ENCODE measurements around the gene TBL1X. TPM values are rescaled to one million over a fixed set of nuclear protein-coding genes. Genes with fewer than 3 reads are reported as not detected.

The TBL1X gene
- polyA plus RNA-seq, 4 donors: 0.89 to 9.6 (median 3.9) TPM

DNA sequence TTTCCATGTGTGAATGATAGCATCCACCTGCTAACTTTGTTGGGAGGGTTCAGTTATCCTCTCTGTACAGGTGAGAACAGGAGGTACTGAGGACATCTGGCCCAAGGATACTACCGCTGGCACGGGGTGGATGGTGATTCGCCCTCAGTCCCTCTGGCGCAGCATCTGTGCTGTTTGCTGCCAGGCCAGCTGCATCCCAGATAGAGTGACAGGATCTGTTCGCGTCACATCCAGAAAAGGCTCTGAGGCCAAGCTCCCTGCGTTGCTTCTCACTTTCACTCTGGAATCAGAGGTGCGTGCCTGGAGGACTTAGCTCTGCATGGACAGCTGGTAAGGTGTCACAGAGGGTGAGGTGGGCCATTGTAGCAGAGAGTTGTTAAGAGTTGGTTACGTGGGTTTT, 95.4 kb downstream of the TBL1X start:
- Histone ChIP-seq H3K27ac (ENCODE audit: low read depth in 1 of 3, low read length in 2 of 3) (no peak overlapping the region), H3K4me3 (ENCODE audit: low read depth in 1 of 3, low read length in 3 of 3) (no peak overlapping the region), H3K36me3 (ENCODE audit: control insufficient read depth in 3 of 3, insufficient read depth in 2 of 3, low read depth in 1 of 3, low read length in 3 of 3) (no peaks in the 10 kb centered on the region), H3K27me3 (ENCODE audit: control insufficient read depth in 3 of 3, insufficient read depth in 3 of 3, low read length in 3 of 3) (no peaks in the 10 kb centered on the region), H3K4me1 (ENCODE audit: control insufficient read depth in 3 of 3, insufficient read depth in 2 of 3, low read depth in 1 of 3, low read length in 2 of 3) (no peaks in the 10 kb centered on the region), H3K9me3 (ENCODE audit: control insufficient read depth in 2 of 2, insufficient read depth in 1 of 2, low read depth in 1 of 2, low read length in 1 of 2) (no peaks in the 10 kb centered on the region)
- WGBS, 3 donors: 89 to 96% (median 95%) methylated on average over 6 to 9 of the region's 9 CpGs
- no peak for DNase-seq
- FAIRE-seq: no peak

DNA sequence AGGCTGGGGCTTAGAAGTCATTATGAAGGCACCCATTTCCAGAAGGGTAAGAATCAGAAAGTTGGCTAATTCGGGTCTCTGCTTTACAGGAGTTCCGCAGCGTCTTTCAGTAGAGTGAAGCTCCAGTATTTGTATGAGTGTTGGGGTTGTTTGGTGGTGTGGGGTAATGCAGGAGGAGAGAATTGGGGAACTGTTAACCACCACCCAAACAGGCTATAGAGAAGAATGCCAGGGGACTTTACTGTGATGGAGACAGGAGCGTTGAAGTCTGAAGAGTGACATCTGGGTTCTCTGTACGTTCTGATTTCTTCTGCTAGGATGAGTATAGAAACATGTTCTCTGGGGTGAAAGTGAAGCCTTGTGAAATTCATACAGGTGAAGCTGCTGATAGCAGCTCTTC, 96.3 kb downstream of the TBL1X start:
- FAIRE-seq: no peak
- H3K9me3 ChIP-seq (ENCODE audit: control insufficient read depth in 2 of 2, insufficient read depth in 1 of 2, low read depth in 1 of 2, low read length in 1 of 2): no peaks in the 10 kb centered on the region
- no peaks in the 10 kb centered on the region for H3K36me3 ChIP-seq (ENCODE audit: control insufficient read depth in 3 of 3, insufficient read depth in 2 of 3, low read depth in 1 of 3, low read length in 3 of 3)
- 89 to 100% (median 97%) methylated on average over 5 of the region's 5 CpGs for WGBS, 3 donors
- H3K4me1 ChIP-seq (ENCODE audit: control insufficient read depth in 3 of 3, insufficient read depth in 2 of 3, low read depth in 1 of 3, low read length in 2 of 3): no peaks in the 10 kb centered on the region
- H3K4me3 ChIP-seq (ENCODE audit: low read depth in 1 of 3, low read length in 3 of 3): no peak overlapping the region
- no peak for DNase-seq
- H3K27ac ChIP-seq (ENCODE audit: low read depth in 1 of 3, low read length in 2 of 3): no peak overlapping the region
- no peaks in the 10 kb centered on the region for H3K27me3 ChIP-seq (ENCODE audit: control insufficient read depth in 3 of 3, insufficient read depth in 3 of 3, low read length in 3 of 3)

DNA sequence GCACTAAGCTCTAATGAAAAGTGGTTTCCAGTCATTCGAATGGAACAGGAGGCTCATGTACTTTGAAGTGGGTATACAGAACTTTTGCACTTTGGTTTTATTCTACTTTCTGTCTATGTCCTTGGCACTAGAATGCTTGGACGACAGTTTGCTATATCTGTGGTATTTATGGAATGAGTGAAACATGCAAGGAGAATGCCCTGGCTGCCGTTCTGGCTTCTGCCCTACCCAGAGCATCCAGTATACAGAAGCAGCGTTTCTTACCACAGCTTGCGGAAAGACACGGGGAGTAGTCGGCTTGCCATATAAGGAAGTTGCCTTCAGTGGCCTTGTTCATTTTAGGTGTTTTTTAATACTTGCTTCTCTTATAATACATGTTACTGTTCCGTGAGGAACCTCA, 98.0 kb downstream of the TBL1X start:
- Histone ChIP-seq H3K9me3 (ENCODE audit: control insufficient read depth in 2 of 2, insufficient read depth in 1 of 2, low read depth in 1 of 2, low read length in 1 of 2) (no peaks in the 10 kb centered on the region), H3K4me3 (ENCODE audit: low read depth in 1 of 3, low read length in 3 of 3) (no peak overlapping the region), H3K27me3 (ENCODE audit: control insufficient read depth in 3 of 3, insufficient read depth in 3 of 3, low read length in 3 of 3) (no peaks in the 10 kb centered on the region), H3K36me3 (ENCODE audit: control insufficient read depth in 3 of 3, insufficient read depth in 2 of 3, low read depth in 1 of 3, low read length in 3 of 3) (no peaks in the 10 kb centered on the region), H3K4me1 (ENCODE audit: control insufficient read depth in 3 of 3, insufficient read depth in 2 of 3, low read depth in 1 of 3, low read length in 2 of 3) (no peaks in the 10 kb centered on the region), H3K27ac (ENCODE audit: low read depth in 1 of 3, low read length in 2 of 3) (no peak overlapping the region)
- DNase-seq: no peak
- FAIRE-seq: no peak
- WGBS, 3 donors: 60 to 76% (median 73%) methylated on average over 8 of the region's 8 CpGs

DNA sequence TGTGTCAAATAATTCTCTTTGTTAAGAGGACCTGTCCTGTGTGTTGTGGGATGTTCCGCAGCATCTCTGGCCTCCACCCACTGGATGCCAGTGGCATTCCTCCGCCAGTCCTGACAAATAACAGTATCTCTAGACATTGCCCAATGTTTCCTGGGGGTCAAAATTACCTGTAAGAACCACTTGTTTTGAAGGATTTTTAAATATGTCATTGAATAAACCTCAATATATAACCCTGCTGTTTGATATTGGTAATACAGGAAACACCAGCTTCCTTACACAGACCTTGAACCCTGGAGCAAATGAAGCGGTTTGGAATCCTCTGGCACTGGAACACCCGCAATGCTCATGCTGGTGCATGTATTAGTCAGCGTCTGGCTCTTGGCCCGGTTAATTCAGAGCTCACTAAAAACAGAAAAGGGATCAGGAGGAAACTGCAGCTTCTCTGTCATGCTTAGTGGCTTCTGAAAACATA, 101.3 kb downstream of the TBL1X start:
- H3K4me3 ChIP-seq (ENCODE audit: low read depth in 1 of 3, low read length in 3 of 3): no peak overlapping the region
- no peaks in the 10 kb centered on the region for H3K36me3 ChIP-seq (ENCODE audit: control insufficient read depth in 3 of 3, insufficient read depth in 2 of 3, low read depth in 1 of 3, low read length in 3 of 3)
- no peaks in the 10 kb centered on the region for H3K4me1 ChIP-seq (ENCODE audit: control insufficient read depth in 3 of 3, insufficient read depth in 2 of 3, low read depth in 1 of 3, low read length in 2 of 3)
- WGBS, 3 donors: 20 to 37% (median 23%) methylated on average over 6 of the region's 6 CpGs
- FAIRE-seq (no peak), DNase-seq (peak in 1 of 2 donors; percentile 65)
- no peaks in the 10 kb centered on the region for H3K27me3 ChIP-seq (ENCODE audit: control insufficient read depth in 3 of 3, insufficient read depth in 3 of 3, low read length in 3 of 3)
- H3K27ac ChIP-seq (ENCODE audit: low read depth in 1 of 3, low read length in 2 of 3): no peak overlapping the region
- H3K9me3 ChIP-seq (ENCODE audit: control insufficient read depth in 2 of 2, insufficient read depth in 1 of 2, low read depth in 1 of 2, low read length in 1 of 2): no peaks in the 10 kb centered on the region

DNA sequence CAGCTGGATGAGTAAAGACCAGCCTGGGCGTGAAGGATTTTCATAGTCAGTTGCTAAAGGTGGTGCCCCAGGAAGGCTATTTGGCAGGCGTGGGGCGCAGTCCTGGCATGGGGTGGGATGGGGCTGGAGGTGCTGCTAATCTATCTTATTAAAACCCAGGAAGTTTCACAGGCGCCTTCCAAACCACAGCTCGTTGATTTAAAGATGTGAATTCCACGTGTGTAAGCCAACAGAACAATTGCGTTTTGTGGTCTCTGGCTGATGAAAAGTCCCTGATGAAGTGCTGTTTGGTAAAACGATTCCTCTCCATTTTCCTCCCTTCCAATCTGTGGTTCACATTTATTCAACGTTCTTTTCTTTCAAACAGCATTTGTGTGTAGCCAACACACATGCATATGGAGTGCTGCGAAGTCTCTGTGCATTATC, 105.0 kb downstream of the TBL1X start:
- FAIRE-seq: no peak
- DNase-seq: no peak
- Histone ChIP-seq H3K27me3 (ENCODE audit: control insufficient read depth in 3 of 3, insufficient read depth in 3 of 3, low read length in 3 of 3) (no peaks in the 10 kb centered on the region), H3K9me3 (ENCODE audit: control insufficient read depth in 2 of 2, insufficient read depth in 1 of 2, low read depth in 1 of 2, low read length in 1 of 2) (no peaks in the 10 kb centered on the region), H3K36me3 (ENCODE audit: control insufficient read depth in 3 of 3, insufficient read depth in 2 of 3, low read depth in 1 of 3, low read length in 3 of 3) (no peaks in the 10 kb centered on the region), H3K4me3 (ENCODE audit: low read depth in 1 of 3, low read length in 3 of 3) (no peak overlapping the region), H3K4me1 (ENCODE audit: control insufficient read depth in 3 of 3, insufficient read depth in 2 of 3, low read depth in 1 of 3, low read length in 2 of 3) (peaks cover 2 to 5% (median 4%) of the 10 kb centered on the region in 3 donors), H3K27ac (ENCODE audit: low read depth in 1 of 3, low read length in 2 of 3) (no peak overlapping the region)
- WGBS, 3 donors: 71 to 87% (median 82%) methylated on average over 10 of the region's 10 CpGs

DNA sequence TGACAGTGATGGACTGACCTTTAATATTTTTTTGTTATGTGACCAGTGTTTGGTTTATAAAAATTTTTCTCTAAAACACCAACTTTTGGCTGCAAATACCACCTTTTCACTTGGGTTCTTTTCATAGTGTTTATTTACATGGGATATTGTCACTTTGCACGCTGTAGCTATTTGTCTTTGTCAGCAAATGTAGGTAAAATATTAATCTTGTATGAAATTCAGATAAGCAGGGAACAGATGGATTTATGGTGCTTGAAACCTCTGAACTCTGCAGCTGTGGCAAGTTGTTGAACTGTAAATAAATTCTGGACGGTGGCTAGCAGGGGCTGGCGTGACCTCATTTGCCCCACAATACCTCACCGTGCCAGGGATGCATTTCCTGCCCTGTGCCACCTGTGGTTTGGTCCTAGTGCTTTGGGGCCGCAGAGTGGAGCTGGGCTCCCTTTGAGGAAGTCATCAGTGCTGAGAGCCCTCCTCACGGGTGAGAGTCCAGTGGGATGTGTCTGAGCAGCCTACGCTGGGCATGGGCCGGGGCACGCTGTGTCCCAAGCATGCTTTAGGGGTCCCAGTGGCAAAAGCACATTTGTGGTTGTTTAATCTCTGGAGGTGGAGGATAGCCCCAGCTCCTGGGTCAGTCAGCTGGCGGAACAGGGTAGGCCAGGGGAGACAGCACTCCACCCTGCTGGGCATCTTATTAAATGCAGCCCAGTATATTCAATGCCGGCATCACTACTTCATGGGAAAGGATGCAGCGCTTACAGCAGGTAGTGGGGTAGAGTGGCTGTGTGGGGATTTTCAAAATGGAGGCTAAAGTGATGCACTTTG, 108.6 kb downstream of the TBL1X start:
- peaks cover 2 to 5% (median 4%) of the 10 kb centered on the region in 3 donors for H3K4me1 ChIP-seq (ENCODE audit: control insufficient read depth in 3 of 3, insufficient read depth in 2 of 3, low read depth in 1 of 3, low read length in 2 of 3)
- WGBS, 3 donors: 24 to 57% (median 36%) methylated on average over 10 to 12 of the region's 12 CpGs
- no peaks in the 10 kb centered on the region for H3K27me3 ChIP-seq (ENCODE audit: control insufficient read depth in 3 of 3, insufficient read depth in 3 of 3, low read length in 3 of 3)
- no peak for FAIRE-seq
- no peaks in the 10 kb centered on the region for H3K36me3 ChIP-seq (ENCODE audit: control insufficient read depth in 3 of 3, insufficient read depth in 2 of 3, low read depth in 1 of 3, low read length in 3 of 3)
- H3K9me3 ChIP-seq (ENCODE audit: control insufficient read depth in 2 of 2, insufficient read depth in 1 of 2, low read depth in 1 of 2, low read length in 1 of 2): no peaks in the 10 kb centered on the region
- H3K4me3 ChIP-seq (ENCODE audit: low read depth in 1 of 3, low read length in 3 of 3): no peak overlapping the region
- peak; percentile 43 to 71 for DNase-seq
- H3K27ac ChIP-seq (ENCODE audit: low read depth in 1 of 3, low read length in 2 of 3): no peak overlapping the region

DNA sequence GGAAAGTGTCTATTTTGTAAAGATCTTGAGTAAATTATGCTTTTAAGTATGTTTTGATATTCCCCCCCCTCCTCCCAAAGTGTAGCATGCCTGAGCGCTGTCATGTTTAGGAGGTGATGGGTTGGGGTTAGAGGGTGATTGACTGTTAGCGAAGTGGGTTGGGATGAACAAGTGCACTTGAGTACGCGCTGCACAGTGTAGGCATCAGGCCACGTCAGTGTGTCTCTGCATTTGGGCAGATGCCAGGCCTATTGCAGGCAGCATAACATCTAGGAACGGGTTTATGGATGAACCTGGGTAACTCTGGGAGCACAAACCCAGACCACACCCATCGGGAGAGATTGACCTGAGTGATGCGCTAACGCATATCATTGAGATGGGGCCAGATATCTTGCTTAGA, 111.2 kb downstream of the TBL1X start:
- Histone ChIP-seq H3K4me3 (ENCODE audit: low read depth in 1 of 3, low read length in 3 of 3) (no peak overlapping the region), H3K4me1 (ENCODE audit: control insufficient read depth in 3 of 3, insufficient read depth in 2 of 3, low read depth in 1 of 3, low read length in 2 of 3) (peaks cover 2 to 8% (median 4%) of the 10 kb centered on the region in 3 donors), H3K9me3 (ENCODE audit: control insufficient read depth in 2 of 2, insufficient read depth in 1 of 2, low read depth in 1 of 2, low read length in 1 of 2) (no peaks in the 10 kb centered on the region), H3K27me3 (ENCODE audit: control insufficient read depth in 3 of 3, insufficient read depth in 3 of 3, low read length in 3 of 3) (no peaks in the 10 kb centered on the region), H3K27ac (ENCODE audit: low read depth in 1 of 3, low read length in 2 of 3) (no peak overlapping the region), H3K36me3 (ENCODE audit: control insufficient read depth in 3 of 3, insufficient read depth in 2 of 3, low read depth in 1 of 3, low read length in 3 of 3) (no peaks in the 10 kb centered on the region)
- DNase-seq (no peak), FAIRE-seq (no peak)
- WGBS, 3 donors: 84 to 94% (median 93%) methylated on average over 9 of the region's 9 CpGs

DNA sequence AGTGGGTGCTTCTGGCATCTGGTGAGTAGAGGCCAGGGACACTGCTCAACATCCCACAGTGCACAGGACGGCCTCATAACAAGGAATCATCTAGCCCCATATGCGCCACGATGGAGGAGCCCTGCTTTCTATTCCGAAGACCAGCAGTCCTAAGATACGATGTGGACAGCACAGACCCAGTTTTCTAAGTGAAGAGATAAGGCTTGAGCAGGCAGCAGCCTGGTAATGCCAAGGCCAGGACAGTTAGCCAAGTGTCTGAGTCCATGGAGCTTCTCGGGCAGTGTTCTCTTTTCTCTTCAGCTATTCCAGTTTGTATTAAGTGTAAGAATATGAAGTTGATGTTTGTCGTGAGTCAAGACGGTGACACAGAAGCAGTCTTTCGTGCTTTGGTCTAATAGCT, 112.7 kb downstream of the TBL1X start:
- Histone ChIP-seq H3K4me1 (ENCODE audit: control insufficient read depth in 3 of 3, insufficient read depth in 2 of 3, low read depth in 1 of 3, low read length in 2 of 3) (peaks cover 2 to 14% (median 4%) of the 10 kb centered on the region in 3 donors), H3K4me3 (ENCODE audit: low read depth in 1 of 3, low read length in 3 of 3) (no peak overlapping the region), H3K27ac (ENCODE audit: low read depth in 1 of 3, low read length in 2 of 3) (no peak overlapping the region), H3K9me3 (ENCODE audit: control insufficient read depth in 2 of 2, insufficient read depth in 1 of 2, low read depth in 1 of 2, low read length in 1 of 2) (no peaks in the 10 kb centered on the region), H3K36me3 (ENCODE audit: control insufficient read depth in 3 of 3, insufficient read depth in 2 of 3, low read depth in 1 of 3, low read length in 3 of 3) (no peaks in the 10 kb centered on the region), H3K27me3 (ENCODE audit: control insufficient read depth in 3 of 3, insufficient read depth in 3 of 3, low read length in 3 of 3) (no peaks in the 10 kb centered on the region)
- no peak for DNase-seq
- no peak for FAIRE-seq
- WGBS, 3 donors: 91 to 97% (median 94%) methylated on average over 9 of the region's 9 CpGs
